ENCODE results near the gene ZCCHC10.
"Not testable (repeated sequence)": the region's sequence is repeated elsewhere in the genome, so short reads cannot be mapped to it uniquely, and the experiment has no call there.

Gene ZCCHC10

GRCh38 chr5:133051542-133052316 is 25.4 kb upstream of the ZCCHC10 start, which contains the start of gene HSPA4:
Gene HSPA4 (plus strand): TSS chr5:133052013. CDS start chr5:133052251, 238 bp downstream.
- peak within 1 kb of the TSS; percentile 83 for H3K4me3 ChIP-seq (ENCODE audit: low read depth, low read length)
- peak; percentile 96 for DNase-seq (ENCODE audit: low read depth)
- TF ChIP-seq CTCF (IDR thresholded peaks at IDR 0.05; ENCODE audit: low read depth, low read length, missing control alignments), result no peak

- no peak for DNase-seq (ENCODE audit: low read depth)
- peak overlapping the region; percentile 83 for H3K4me3 ChIP-seq (ENCODE audit: low read depth, low read length)
- TF ChIP-seq CTCF (IDR thresholded peaks at IDR 0.05; ENCODE audit: low read depth, low read length, missing control alignments), result no peak
Observed at GRCh38 chr5:133051061-133051541, 24.8 kb upstream of the ZCCHC10 start.

GRCh38 chr5:133050521-133050920 is 24.2 kb upstream of the ZCCHC10 start:
- DNase-seq (ENCODE audit: low read depth), result no peak
- peak overlapping the region; percentile 83 for H3K4me3 ChIP-seq (ENCODE audit: low read depth, low read length)
- TF ChIP-seq CTCF (IDR thresholded peaks at IDR 0.05; ENCODE audit: low read depth, low read length, missing control alignments), result no peak

GRCh38 chr5:133049726-133050048 is 23.3 kb upstream of the ZCCHC10 start:
- no peak for DNase-seq (ENCODE audit: low read depth)
- no peak overlapping the region for H3K4me3 ChIP-seq (ENCODE audit: low read depth, low read length)
- no peak for TF ChIP-seq CTCF (IDR thresholded peaks at IDR 0.05; ENCODE audit: low read depth, low read length, missing control alignments)

- DNase-seq (ENCODE audit: low read depth), result no peak
- H3K4me3 ChIP-seq (ENCODE audit: low read depth, low read length), result no peak overlapping the region
- TF ChIP-seq CTCF (IDR thresholded peaks at IDR 0.05; ENCODE audit: low read depth, low read length, missing control alignments), result no peak
Observed at GRCh38 chr5:133048993-133049725, 22.8 kb upstream of the ZCCHC10 start.

- no peak for TF ChIP-seq CTCF (IDR thresholded peaks at IDR 0.05; ENCODE audit: low read depth, low read length, missing control alignments)
- H3K4me3 ChIP-seq (ENCODE audit: low read depth, low read length), result no peak overlapping the region
- DNase-seq (ENCODE audit: low read depth), result no peak
Observed at GRCh38 chr5:133047404-133047803, 21.1 kb upstream of the ZCCHC10 start.

DNA sequence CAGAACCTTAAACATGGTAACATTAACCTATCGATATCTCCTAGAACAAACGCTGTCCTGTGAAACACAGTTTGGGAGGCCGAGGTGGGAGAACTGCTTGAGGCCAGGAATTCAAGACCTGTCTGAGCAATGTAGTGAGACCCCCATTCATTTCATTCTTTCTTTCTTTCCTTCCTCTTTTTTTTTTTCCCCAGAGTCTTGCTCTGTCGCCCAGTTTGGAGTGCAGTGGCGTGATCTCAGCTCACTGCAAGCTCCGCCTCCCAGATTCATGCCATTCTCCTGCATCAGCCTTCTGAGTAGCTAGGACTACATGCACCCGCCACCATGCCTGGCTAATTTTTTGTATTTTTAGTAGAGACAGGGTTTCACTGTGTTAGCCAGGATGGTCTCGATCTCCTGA is 20.2 kb upstream of the ZCCHC10 start:
- not testable (repeated sequence) for DNase-seq (ENCODE audit: low read depth)

More for the DNA sequence above, 20.2 kb upstream of the ZCCHC10 start:
- not testable (repeated sequence) for H3K4me3 ChIP-seq (ENCODE audit: low read depth, low read length)

Measured in GM12864 (cell line).